GM18520 (cell line): ENCODE results near the gene BMP2K.

Experiments
- ATAC-seq: cut with Tn5 transposase; IDR thresholded peaks from one replicate; pipeline ENCODE4 v1.9.1; 2021; ENCODE audit not compliant: unreplicated experiment

Gene BMP2K

DNA sequence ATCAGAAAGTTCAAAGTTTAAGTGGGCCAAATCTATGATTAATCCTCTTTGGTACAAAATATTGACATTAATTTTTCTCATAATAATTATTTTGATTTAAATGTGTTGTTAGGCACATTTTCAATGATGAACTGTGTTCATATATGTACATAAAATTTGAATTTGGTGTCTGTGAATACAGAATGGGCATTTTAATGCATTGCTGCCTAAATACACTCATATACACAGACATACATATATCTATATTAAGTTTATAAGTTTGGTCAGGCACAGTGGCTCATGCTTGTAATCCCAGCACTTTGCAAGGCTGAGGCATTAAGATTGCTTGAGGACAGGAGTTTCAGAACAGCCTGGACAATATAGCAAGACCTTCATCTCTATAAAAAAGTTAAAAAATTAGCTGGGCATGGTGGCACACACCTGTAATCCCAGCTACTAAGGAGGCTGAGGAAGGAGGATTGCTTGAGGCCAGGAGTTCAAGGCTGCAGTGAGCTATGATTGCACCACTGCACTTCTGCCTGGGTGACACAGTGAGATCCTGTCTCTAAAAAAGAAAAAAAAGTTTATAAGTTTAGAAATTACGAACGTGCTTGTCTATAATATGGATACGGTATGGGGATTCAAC, 12.3 kb upstream of the BMP2K start:
- ATAC-seq: no peak

DNA sequence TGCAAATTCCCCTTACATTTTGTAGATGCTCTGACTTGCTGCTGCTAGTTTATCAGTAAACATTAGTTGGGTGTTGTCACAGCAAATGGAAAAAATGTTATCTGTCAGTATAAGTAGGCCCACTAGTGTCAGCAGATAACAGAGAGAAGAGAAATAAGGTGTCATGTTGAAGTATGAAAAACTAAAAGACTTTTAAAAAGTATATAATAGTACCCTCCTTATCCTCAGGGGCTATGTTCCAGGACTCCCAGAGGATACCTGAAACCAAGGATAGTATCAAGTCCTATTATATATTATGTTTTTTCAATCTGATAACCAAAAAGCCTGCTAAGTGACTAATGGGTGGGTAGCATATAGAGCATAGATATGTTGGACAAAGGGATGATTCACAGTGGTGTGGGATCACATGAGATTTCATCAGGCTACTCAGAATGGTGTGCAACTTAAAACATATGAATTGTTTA, 11.6 kb upstream of the BMP2K start:
- no peak for ATAC-seq

DNA sequence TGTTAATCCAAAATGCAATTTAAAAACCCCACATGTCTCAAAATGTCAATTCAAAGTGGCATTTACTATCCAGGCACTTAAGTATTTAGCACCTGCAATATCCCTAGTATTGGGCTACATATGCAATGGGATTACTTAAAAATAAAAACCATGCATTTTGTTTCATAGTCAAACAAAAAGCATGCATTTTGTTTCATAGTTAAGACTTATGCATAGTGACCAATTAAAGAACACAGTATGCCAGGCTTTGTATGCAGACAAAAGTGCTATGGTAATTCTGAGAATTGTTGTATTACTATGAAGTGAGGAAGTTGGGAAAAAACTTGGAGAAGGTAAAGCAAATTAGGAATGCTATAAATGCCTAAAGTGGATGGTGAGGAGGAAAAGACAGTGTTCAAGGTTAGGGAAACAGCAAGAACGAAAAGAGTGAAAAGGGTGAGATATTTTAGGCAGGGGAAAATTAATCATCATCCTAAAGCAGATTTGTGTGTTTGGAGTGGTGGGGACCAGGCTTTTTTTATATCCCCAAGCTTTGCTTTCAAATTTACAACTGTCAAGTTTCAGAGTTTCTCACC, 10.6 kb upstream of the BMP2K start:
- no peak for ATAC-seq

DNA sequence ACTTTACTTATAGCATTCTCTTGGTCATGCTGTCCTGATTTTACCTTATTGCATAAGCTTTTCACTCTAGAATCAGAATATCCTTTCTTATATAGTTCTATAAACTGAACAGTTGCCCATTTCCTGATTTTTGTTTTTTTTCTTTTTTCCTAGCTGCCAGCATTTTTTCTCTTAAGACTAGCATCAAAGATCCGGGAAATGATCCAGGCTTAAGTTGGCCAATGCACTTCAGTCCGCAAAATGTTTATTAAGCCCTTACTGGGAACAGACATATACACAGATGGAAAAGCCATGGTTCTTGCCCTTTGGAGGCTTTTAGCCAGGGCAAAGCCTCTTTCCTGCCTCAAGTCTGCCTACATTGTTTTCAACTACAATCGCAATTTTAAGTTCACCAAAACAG, 10.1 kb upstream of the BMP2K start:
- no peak for ATAC-seq

DNA sequence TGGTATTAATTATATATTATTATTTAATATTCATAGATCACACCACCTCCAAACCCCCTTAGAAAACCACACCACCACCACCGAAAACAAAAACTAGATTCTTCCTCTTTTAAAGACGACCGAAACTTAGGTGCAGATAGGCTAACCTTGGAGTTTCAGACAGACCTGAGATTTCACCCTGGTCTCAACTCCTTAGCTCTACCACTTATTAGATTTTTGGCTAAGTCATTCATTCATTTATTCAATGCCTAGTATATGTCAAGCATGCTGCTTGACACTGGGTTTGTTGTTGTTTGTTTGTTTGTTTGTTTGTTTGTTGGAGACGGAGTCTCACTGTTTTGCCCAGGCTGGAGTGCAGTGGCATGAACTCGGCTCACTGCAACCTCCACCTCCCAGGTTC, 9.5 kb upstream of the BMP2K start:
- ATAC-seq: peak; percentile 71

DNA sequence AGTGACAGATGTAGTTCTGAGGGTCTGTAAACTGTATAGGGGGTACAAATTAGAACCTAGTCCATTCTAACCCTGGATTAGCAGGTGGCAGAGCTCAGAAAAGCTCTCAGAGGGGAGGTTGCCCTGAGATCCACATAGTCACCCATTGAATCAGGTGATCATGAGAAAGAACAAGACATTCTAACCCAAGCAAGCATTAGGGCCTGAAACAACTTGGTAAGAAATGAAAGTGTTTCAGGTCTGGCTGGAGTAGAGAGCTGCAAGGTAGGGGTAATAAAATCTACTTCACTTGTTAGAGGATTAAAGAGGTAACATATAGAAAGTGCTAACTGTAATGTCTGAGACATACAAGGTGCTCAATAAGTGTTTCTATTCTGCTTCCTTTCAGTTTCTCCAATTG, 8.8 kb upstream of the BMP2K start:
- ATAC-seq: peak; percentile 45

DNA sequence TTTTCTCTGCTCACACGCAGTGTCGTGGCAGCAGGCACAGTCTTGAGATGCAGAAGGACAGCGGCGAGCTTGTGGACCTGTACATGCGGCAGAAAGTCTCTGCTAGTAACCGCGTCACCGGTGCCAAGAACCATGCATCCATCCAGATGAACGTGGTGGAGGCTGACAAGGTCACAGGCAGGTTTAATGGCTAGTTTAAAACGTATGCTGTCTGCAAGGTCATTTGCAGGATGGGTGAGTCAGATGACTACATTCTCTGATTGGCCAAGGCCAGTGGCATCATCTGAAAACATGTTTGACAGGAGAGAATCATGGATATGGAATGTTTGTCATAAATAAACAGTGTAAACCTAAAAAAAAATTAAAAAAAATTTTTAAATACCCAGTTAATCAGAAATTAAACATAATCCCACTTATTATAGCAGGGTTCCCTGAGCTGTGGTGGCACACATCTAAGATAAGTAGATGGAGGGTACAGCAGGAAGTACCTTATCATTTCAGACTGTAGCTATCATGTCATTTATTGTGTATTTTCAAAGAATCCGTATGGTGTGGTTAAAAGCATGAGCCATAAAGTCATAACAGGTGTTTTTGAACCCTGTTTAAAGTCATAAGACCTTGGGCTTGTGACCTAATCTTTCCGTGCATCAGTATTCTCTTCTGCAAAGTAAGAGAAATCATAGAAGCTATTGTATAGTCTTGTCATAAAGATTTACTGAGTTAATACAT, 7.5 kb upstream of the BMP2K start:
- no peak for ATAC-seq

DNA sequence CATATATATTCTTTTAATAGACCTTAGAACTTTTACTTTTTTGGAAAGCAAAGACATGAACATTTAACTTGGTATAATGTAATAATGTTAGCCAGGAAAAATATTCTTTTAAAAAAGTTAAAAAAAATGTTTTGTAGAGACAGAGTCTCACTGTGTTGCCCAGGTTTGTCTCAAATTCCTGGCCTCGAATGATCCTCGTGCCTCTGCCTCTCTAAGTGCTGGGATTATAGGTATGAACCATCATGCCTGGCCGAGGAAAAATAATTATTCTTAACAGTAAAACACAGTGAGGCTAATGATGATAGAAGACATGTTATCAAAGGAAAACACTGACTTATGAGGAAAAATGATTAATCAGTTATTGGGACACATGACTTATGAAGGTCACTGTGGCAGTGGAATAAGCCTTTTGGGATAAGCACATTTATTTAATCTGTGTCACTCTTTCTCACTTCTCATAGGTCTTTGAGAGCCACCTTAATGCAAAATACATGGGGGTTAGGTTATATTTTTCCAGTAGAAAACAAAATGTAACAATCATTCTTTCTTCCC, 6.0 kb upstream of the BMP2K start:
- ATAC-seq: no peak

DNA sequence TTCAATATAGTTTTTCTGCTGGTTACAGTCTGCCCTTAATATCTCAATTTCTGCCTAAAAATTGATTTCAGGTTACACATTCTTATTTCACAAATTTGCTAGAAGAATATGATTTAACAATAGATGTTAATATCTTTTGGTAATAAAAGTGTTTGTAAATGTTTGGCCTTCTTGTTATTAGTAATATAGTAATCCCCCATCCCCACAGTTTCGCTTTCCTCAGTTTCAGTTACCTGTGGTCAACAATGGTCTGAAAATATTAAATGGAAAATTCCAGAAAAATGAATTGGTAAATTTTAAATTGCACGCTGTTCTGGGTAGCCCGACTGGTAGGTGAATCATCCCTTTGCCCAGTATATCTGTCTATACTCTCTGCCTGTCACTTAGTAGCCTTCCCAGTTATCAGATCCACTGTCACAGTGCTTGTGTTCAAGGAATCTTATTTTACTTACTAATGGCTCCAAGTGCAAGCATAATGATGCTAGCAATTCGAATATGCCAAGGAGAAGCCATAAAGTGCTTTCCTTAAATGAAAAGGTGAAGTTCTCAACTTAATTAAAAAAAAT, 3.5 kb upstream of the BMP2K start:
- no peak for ATAC-seq

DNA sequence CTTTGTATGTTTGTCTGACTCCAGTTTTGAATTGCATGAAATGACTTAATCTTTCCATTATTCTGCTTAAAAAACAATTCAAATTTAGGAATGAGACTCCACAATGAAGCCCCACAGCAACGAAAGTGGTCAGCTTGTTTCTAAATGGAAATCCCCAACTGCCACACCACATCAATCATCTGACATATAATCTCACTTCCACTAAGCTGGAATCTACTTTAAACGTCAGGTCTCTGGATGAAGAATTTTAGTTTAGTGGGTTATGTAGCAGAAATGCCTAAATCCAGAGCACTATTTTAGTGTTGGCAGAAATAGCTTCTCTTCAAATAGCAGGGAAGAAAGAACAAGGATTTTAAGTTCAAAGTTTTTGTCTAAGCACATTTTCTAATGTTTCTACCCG, 1.7 kb upstream of the BMP2K start:
- no peak for ATAC-seq

DNA sequence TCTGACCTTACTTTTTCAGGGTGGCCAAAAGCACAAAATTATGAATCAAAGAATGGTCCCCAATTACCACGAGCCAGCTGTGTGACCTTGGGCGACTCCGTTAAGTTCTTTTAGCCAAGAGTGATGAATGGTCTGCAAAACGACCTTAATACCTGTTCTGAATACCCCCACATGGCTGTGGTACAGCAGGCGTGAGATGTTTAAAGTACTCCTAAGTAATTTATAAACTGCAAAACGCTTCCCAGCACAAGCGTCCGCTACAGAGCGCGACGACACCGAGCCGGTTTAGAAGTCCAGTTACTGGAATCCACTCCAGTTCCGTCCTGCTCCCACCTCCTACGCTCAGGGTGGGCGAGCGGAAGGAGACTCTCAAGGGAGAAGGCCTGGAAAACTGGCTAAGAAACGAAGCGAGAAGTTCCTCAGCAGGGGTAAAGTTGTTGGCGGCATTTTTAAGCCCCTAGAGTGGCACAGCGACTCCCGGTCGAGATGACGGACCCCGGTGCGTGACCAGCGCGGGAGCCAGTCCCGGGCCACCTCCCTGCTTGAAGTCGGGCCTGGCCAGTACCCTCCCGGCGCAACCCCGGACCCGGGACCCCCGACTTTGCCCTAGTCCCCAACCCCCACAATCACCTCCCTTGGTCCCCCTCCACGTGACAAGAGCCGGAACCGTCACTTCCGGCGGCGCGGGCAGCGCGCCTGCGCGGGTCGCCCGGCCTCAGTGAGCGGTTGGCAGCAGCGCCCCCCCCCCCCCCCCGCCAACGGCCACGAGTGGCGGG, 659 bp upstream of the BMP2K start:
- ATAC-seq: peak; percentile 53

DNA sequence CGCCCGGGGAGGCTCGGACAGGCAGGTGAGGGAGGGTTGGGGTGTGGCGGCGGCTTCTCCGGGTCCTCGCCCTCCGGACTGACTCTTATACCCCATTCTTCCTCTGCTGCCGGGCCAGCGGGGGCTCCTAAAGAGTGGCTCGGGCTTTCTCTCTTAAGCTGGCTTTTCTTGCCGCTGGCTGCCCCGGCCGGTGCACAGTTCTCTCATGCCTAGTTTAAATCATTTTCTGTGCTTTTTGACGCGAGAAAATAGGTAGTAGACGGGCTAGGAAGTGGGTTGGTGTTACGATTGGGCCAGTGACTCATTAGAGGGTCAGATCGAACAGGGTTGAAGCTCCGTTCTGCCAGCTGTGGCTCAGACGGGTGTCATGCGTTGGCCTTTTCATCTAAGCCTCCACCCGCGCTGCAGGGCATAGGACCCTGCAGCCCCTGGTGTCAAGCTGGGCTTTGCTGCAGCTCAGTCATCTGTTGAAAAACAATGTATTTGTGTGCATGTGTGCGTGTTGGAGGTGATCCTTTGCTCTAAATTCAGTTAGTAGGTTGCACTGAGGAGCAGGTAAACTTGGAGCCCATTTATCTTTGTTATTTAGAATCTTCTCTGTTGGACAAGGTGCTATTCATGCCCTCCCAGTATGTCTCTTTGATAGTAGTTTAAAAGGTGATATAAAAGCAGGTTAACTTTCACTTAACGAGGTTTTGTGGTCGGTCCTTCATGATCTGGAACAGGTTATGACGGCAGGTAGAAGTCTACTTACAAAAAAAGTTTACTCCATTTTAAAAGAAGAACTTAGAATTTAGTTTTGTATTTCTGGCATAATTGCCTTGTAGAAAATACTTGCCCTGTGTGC, 802 bp downstream of the BMP2K start:
- ATAC-seq: peak; percentile 20

DNA sequence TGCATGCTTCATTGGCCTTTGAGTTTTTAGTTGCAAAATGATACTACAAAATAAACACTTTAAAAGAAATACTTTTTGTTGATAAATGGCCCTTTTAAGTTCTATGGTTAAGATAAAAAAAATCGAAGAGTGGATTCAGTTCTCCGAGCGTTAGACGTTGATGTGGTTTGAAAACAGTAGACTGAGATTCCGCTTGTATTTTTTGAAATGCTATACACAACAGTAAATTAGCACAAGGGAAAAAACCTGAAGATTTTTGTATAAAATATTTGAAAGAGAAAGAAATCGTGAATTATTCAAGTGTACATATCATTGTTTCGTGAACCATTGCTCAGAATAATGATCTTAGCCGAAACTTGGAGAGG, 1.4 kb downstream of the BMP2K start:
- no peak for ATAC-seq

DNA sequence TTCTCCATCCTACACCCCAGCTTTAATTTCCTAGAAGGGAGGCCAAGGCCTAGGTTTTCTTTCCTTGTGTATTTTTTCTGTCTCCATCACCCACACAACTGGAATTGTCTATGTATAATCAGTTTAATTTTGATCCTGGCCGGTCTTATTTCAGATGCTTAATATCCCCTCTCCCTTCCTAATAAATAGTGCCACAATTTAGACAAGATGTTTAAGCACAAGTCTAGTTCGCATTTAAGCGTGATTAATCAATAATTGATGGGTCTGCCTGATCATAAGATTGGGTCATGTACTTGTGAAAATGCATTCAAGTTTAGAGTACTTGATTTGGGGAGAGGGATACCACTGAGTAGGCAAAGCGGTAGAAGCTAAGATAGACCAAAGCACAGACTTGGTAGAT, 2.4 kb downstream of the BMP2K start:
- ATAC-seq: no peak

DNA sequence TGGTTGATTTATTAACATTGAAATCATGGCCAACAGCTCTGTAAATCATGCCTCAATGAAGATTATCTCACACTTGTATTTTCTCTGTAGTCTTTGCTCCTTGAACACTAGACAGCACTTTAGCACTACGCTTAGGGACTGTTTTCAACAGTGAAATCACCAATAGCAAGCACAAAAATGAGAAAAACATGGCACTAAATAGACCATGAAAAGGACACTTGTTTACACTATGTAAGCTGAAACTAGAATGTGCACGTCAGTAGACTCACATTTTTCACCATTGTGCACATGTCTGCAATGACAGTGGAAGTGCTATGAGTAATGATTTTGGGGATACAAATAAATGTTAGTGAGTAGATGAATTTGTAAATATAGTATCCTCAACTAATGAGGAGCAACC, 3.1 kb downstream of the BMP2K start:
- ATAC-seq: no peak

DNA sequence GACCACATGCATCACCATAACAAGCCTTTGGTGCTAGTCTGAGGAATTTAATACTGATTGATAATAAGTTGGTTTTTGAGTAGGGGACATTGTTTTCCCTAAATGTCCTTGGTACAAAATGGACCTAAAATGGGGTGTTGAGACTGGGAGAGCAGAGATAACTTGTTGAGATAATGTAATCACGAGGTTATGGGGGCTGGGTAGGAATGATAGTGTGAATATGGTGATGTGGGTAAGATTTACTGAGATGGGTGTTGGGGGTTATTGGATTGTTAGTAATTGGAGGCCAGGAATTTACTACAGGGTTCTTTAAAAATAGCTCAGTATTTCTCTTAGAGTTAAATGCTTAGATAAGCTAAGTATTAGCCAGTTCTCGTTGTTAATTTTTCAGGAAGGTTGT, 3.9 kb downstream of the BMP2K start:
- ATAC-seq: no peak

DNA sequence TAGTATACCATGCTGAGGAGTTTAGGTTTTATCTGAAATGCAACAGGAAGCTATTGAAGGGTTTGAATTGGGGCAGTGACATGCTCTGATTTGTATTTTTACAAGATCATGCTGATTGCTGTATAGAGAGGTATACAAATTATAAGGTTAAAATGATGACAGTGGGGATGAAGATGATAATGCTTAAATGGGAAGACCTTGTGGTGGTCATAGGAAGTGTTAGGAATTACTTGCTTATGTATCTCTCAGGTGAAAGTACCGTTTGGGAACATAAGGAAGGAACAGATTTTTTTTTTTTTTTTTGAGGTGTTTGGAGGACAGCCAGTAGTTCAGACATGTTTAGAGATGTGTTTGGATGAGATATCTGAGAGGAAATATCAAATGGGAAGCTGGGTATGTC, 5.0 kb downstream of the BMP2K start:
- ATAC-seq: no peak

DNA sequence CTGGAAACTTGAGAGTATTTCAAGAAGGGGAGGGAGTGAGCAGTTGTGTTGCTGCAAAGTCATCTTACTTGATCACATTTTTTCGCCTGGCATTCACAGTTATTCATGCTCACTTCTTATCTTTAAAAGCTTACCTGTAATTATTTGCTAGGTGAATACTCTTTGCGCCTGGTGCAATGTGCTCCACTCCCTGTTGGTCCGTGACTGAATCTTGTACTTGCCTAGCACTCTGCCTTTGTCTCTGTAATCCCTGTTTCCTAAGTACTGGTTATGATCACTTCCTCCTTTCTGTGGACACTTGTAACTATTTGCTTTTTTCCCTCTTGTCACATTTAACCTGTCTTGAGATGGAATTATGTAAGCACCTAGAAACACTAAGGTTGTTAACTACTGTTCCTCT, 5.8 kb downstream of the BMP2K start:
- ATAC-seq: no peak

DNA sequence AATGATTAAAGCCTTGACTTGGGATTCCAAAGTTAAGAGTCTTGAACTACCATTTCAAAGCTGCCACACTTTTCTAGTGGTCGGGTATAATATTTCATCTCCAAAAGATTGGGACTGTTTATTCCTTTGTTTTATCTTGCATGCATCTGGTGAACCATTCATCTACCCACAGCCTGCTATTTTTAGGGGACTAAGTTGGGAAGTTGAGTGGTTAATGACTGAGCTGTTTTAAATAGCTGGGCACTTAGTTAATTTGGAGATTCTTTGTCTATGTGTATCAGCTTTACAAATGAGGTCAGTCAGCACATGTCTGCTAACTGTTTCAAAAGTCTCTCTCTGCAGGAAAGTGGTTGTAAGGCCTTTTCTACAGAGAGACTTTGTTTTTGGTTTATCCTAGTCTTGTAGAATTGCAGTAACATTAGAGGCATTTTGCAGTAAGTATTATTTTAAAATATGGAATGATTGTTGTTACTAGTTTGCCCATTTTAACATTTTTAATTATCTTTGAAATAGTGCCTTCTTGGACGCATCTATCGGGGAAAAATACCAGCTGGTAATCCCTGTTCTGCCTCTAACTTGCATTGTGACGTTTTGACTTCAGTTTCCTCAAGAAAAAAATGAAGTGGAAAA, 8.2 kb downstream of the BMP2K start:
- no peak for ATAC-seq
